CD4-positive, alpha-beta T cell treated with Interleukin-1 beta for 1 hour (primary cell): ENCODE data around the gene RAET1L.
"Not testable (repeated sequence)": the region's sequence is repeated elsewhere in the genome, so short reads cannot be mapped to it uniquely, and the experiment has no call there.

Source experiments
- DNase-seq, 2 donors: peaks; one replicate each; pipeline ENCODE4 v3.0.0-alpha.2; 2020 to 2022

Gene RAET1L, protein sequence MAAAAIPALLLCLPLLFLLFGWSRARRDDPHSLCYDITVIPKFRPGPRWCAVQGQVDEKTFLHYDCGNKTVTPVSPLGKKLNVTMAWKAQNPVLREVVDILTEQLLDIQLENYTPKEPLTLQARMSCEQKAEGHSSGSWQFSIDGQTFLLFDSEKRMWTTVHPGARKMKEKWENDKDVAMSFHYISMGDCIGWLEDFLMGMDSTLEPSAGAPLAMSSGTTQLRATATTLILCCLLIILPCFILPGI

DNA sequence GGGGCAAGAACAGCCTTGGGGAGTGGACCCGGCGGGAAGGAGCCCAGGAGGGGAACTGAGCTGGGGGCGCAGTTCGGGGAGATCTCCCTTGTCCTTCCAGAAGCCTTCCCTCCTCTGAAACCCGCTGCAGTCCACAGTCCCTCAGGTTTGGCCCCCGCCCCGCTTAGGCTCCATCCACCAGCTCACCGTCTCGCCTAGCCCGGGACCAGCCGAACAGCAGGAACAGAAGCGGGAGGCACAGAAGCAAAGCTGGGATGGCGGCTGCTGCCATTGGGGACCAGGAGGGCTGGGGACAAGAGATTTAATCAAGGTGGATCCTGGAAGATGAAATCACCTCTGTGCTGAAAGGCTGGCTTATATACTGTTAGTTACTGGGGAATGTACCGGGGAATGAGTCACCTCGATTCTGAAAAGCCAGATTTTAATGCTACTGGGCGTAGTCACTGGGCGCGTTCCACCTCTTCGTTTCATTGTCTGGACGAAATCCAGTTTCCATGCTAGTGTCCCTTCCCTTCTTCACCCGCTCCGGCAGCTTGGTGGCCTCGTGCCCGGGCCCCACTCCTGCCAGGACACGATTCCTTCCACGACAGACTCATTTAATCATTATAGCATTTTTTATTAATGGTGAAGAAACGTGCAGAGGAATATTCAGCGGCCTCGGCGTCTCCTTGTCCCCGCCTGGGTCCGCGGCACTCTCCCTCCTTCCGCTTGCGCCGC is at the start of gene RAET1L:
TSS of gene RAET1L (minus strand) at position 332 of the 717 bp plus-strand sequence. CDS start at position 271, 61 bp downstream.
- DNase-seq, result no peak

DNA sequence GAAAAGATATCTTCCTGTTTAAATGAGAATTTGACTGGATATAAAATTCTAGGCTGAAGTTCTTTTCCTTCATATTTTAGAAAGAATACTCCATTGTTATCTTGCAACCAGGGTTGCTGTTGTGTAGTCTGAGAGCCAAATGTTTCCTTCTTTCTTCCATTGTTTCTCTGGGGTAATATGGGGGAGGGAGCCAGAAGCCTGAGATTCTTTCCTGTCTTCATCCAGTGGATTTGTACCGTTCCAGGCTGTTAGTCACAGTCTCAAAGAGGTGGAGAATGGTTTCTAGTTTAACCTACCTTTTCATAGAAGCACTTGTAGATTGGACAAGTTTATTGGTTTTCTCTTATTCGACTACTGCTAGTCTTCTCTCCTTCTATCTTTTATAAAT is 49.7 kb upstream of the RAET1L start:
- DNase-seq, result no peak

DNA sequence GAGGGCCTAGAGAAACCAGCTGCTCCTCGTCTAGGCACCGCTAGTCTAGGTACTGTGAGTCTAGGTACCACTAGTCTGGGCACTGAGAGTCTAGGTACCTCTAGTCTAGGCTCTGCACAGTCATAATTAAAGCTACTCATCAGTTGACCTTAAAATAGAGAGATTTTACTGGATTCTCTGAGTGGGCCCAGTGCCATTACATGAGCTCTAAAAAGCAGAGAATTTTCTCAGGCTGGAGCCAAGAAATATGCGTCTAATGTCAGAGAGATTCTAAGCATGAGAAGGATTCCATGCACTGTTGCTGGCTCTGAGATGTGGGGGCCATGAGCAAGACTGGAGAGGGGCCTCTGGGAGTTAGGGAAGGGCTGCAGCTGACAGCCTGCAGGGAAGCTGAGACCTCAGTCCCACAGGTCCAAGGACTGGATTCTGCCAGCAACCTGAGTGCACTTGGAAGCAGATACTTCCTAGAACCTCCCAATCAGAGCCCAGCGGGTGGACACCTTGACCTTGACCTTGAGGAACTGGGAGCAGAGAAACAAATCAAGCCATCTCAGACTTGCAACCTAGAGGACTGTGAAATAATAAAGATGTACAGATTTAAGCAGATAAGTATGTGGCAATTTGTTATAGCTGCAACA is 49.2 kb upstream of the RAET1L start:
- DNase-seq, result not testable (repeated sequence)

DNA sequence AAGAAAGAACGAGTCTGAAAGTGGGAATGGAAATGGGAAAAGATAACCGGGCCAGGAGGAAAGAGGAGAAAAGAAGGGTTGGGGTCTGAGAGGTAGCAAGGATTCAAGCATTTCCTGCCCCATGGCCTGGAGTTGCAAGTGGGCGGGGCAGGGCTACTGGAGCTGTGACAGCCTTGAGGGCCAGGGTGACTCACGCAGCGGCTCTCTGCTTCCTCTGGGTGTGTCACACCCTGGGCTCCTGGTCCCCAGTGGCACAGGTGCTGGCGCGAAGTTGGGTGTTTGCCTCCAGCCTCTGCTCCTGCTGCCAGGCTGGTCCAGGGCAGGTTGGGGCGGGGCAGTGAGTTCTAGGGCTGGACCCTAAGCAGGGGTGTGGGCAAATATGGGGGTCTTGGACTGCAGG is 46.9 kb upstream of the RAET1L start:
- peak in 1 of 2 donors; percentile 45 for DNase-seq

DNA sequence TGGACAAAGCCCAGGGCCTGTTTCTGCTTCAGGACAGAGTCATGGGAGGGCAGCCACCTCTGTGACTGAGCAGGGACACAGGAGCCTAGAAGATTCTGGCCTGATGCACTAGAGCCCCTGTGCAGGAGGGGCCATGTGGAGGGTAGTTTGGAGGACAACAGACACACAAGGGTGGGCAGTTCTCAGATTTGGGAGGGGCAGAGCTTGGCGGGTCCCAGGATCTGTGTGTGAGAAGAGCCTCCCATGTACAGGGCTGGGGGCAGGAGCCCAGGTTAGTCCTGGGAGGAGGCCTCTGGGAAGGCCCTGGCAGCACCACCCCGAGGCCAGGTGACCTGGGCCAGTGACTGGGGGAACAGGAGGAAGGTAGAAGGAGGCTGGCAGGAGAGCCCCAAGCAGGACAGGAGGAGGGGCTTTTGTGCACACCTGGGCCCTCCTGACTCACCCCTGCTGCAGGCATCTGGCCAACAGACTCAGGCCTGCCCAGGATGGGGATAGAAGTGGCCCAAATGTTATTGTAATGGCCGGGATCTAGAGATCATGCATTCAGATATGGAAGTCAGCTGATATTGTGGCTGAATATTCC is 45.0 kb upstream of the RAET1L start:
- no peak for DNase-seq

DNA sequence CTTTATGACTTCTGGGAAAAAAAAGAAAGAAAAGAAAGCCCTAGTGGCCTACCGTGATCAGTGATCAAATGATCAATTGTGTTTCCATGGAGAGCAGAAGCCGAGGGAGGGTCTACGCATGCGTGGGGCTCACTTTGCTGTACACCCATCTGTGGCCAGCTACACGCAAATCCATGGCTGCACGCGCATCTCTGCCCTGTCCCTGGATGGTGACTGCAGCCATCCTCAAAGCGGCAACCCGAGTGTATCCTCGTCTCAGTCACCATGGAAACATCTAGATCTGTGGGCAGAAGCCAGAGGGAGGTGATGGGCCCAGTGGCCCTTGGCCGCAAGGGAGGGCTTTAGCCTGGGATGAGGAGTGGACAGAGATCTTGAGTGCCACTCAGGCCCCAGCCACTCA is 44.4 kb upstream of the RAET1L start:
- no peak for DNase-seq

DNA sequence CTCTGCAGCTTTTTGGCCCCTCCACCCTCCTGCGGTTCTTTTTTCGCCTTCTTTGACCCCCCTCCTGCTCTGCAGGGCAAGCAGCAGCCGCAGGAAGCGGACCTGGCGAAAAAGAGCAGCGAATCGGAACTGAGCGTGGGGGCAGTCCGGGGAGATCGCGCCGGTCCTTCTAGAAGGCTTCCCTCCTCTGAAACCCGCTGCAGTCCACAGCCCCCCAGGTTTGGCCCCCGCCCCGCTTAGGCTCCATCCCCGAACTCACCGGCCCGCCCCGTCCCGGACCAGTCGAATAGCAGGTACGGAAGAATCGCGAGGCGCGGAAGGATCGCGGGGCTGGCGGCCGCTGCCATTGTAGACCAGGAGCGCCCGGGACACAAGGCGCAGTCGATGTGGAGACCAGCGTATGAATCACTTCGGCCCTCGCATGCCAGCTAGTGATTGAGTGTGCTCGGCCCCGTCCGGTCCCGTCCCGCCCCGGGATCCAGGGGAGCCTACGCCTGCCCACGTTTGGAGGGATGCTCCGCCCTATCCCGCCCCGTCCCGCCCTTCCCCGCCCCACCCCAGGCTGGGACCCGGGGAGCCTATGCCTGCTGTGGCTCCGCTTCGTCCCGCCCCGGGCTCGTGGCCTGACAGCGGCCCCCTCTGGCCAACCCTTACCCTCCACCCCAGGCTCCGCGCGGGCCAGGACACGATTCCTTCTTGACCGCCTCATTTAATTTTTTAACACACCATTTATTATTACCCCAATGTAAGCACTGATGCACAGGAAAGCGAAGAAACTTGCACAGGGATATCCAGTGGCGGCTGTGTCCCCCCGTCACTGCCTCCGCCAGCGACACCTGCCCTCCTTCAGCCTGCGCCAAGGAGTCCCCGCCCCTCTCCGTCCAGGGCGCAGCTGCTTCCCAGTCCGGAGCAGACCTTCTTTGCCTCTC is 43.7 kb upstream of the RAET1L start, which contains the start of gene ULBP3:
TSS of gene ULBP3 (minus strand) at position 402 of the 929 bp plus-strand sequence. CDS start at position 347, 55 bp downstream.
- peak; percentile 66 to 72 for DNase-seq

DNA sequence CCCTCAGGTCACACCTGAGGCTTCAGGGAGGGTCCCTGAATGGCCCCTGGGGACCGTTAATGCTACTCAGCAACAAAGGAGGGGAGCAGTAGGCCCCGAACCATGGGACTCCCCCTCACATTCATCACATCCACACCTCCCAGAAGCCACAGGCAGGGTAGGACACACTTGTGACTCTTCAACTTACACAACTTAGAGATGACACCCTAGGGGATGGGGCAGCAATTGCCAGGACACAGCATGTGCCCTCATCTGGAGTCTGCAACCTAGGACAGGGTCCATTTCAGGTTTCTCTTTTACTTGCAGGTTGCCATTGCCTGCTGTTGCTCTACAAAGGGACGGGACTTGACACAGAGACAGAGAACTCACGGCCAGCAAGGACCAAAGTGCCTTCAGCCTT is 42.8 kb upstream of the RAET1L start:
- DNase-seq, result no peak

DNA sequence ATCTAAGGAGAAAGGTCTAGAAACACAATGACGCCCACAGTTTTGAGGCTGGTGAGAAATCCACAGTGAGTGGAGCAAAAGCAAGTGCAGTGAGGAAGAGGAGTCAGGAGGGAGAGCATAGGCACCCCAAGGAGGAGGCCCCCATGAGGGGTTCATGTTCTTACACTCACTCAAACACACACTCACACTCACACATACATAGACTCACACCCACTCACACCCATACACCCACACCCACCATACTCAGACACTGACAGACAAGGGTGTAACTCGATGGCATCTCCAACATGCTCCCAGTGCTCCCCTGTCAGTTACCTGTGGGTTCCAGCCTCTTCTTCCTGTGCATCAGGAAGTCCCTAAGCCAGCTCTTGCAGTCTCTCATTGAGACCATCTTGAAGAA is 39.8 kb upstream of the RAET1L start:
- no peak for DNase-seq

DNA sequence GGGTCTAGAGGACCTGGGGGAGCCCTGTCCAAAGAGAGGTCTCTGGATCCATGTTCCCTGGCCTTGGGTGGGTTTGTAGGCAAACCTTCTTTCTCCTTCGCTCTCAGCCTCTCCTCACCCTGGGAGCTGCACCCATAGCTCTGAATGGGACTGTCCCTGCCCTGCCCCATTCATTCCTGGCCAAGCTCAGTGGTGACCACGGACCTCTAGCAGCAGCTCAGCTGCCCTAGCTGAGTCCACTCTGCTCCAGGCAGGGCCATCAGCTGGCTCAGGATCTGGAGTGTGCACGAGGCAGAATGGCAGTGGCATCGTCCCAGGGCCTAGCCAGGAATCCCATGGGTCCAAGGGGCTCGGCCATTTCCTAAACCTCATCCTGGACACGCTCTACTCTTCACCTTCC is 38.3 kb upstream of the RAET1L start:
- DNase-seq, result no peak

DNA sequence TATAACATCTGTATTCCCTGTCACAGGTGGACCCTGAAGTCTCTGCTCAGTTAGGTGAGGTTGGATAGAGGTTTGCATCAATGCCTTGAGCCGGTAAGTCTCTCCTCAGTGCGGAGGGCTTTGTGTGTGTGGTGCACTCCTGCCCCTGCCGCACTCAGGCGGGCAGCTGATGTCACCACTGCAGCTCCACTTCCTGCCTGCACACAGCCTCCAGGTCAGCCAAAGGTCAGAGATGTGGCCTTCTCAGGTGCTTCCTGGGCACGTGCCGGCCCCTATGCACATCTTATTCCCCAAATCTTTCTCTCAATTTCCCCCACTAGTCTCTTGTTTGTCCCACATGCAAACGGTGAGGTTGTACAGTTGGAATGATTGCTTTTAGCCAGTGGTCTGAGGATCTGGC is 34.6 kb upstream of the RAET1L start:
- not testable (repeated sequence) for DNase-seq

DNA sequence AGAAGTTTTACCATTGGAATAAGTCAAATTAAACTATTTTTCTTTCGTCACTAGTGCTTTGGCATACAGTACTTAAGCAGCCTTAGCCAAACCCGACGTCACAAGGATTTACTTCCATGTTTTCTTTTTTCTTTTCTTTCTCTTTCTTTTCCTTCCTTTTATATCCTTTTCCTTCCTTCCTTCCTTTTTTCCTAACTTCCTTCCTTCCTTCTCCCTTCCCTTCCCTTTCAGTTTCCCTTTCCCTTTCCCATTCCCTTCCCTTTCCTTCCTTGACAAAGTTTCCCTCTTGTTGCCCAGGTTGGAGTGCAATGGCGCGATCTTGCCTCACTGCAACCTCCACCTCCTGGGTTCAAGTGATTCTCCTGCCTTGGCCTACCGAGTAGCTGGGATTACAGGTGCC is 33.7 kb upstream of the RAET1L start:
- DNase-seq, result no peak

DNA sequence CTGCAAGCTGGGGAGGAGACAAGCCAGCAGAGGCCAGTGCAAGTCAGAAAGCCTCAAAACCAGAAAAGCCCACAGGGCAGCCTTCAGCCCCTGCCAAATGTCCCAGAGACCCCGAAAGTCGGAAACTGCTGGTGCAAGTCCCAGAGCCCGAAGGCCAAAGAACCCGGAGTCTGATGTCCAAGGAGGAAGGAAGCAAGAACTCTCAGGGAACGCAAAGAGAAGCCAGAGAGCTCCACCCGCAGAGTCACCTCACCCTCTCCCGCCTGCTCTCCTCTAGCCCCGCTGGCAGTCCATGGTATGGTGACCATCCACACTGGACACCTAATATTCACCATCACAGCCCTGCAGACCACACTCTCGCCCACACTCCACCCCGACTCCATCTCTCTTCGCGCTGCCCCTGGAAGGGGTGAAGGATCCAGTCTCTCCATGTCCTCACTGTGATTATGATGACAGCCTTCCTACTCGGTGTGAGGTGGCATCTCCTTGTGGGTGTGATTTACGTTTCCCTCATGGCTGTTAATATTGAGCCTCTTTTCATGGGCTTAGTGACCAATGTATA is 33.0 kb upstream of the RAET1L start:
- no peak for DNase-seq

DNA sequence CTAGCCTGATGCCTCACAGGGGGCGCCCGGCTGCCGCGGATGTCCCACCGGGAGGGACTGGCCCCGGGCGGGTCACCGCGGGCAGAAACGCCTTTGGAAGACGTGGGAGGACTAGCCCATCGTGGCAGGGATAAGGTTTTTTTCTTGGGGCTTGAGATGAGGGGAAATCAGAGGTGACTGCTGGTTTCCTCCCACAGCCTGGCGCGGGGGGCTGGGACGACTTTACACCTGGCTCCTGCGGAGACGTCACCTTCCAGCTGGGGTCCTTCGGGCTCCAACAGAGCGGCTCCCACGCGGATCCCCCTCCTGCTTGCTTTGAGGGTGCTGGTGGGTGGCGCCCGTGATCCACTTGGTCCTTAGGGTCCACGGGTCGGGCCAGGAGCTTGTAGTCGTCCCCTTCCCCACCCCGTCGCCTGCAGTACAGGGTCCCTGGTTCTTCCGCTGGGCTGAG is 32.2 kb upstream of the RAET1L start:
- DNase-seq, result no peak

DNA sequence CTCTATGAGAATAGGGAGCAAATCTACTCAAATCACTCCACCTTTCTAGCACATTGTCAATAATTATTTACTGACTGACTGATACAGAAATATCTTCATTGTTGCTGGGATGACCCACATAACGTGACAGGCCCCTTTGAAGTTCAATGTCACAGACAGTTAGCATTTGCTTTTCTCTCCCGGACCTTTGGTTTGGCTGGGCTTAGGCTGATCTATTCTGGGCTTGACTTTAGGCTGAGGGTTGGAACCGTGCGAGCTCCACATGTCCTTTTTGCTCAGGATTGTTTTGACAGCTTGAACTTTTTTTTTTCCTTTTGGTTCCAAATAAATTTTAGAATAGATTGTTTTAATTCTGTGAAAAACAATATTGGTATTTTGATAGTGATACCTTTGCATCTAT is 31.6 kb upstream of the RAET1L start:
- DNase-seq, result no peak

DNA sequence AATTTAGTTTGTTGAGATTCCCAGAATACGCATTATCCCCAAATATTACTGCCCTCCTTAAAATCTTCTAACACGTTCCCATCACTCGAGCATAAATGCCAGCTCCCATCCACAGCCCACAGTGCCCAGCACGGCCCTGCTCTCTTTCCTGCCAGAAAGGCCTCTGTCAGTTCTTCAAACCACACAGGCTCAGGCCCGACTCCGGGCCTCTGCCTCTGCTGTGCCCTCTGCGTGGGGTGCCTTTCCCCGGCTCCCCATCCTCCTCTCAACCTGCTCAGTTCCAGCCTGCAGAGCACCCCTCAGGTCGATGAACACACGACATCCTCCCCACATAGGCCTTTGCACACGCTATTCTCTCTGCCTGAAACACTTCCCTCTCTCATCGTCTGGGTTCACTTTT is 30.8 kb upstream of the RAET1L start:
- DNase-seq, result no peak

DNA sequence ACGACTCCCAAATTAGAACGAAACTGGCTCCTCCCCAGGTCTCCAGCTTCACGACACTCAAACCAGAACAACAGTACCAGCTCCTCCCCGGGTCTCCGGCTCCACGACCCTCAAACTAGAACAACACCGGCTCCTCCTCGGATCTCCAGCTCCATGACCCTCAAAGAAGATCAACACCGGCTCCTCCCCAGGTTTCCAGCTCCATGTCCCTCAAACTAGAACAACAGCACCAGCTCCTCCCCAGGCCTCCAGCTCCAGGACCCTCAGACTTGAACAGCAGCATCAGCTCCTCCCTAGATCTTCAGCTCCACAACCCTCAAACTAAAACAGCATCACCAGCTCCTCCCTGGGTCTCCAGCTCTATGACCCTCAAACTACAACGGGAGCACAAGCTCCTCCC is 29.8 kb upstream of the RAET1L start:
- no peak for DNase-seq

DNA sequence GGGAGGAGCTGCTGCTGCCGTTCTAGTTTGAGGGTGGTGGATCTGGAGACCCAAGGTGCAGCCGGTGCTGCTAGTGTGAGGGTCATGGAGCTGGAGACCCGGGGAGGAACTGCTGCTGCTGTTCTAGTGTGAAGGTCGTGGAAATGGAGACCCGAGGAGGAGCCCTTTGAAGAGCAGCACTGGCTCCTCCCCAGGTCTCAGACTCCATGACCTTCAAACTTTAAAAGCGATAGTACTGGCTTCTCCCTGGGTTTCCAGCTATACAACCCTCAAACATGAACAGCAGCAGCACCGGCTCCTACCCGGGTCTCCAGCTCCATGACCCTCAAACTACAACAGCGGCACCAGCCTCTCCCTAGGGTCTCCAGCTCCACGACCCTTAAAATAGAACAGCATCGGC is 28.1 kb upstream of the RAET1L start:
- DNase-seq, result no peak

DNA sequence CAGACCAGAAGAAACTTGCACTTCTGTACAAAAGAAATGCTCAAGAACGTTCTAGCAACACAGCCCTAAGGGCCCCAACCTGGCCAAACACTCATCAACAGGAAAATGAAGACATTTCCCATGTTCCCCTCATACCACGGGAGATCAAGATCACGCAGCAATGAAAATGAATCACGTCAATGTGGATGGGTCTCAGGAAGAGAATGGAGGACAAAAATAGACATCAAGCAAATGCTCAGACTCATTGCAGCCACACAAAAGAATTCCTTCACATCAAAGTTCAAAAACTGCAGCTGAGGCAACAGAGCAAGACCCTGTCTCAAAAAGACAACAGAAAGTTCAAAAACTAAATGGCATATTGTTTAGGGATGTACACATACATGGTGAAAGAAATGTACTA is 25.5 kb upstream of the RAET1L start:
- no peak for DNase-seq

DNA sequence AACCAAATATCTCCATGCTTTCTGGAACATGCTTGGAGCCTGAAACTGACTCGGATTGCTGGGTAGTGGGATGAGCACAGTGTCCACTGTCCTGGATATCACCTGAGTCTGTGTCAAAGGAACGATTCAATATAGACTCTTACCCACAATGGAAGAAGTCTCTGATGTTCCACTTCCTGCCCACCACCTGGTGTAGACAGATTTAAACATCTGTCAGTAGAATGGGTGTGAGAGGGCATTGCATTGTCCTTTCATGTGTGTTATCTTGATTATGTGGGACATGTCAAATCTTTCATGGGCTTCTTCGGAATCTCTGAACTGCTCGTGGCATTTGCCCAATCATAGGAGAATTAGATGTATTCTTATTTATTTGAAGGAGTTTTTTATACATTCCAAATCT is 22.8 kb upstream of the RAET1L start:
- DNase-seq, result no peak

DNA sequence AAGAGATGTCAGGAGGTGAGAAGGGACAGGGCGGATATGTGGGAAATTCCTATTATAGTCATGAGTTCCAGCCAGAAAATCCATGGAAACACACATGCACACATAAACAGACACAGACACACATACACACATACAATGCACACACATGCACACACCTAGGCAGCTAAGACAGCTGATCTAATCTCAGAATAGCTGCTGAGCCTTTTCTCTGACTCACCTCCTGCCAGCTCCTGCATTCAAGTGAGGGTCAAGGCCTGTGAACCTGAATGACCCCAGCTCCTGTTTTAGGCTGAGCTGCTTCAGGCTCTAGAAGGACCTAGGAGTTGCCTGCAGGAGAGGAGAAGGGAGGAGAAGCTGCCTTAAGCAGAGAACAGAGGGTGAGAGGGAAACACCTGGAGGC is 21.6 kb upstream of the RAET1L start:
- no peak for DNase-seq

DNA sequence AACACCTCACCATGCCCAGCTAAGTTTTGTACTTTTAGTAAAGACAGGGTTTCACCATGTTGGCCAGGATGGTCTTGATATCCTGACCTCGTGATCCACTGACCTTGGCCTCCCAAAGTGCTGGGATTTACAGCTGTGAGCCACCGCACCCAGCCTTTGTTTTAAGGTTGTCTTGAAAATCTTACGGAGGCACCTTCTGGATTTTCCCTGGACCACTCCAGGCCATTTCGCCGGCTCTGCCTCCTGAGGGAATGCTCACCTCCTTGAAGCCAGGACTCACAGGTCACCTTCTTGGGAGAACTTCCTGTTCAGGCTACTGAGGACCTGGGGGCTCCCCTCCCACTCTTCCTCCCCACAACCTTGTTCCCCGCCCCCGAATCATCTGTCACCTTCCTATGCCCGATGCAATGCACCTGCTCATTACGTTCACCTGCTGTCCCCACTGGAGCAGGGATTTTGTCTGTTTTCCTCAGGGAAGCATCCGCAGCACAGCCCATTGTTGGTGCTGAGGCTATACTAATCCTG is 19.4 kb upstream of the RAET1L start:
- no peak for DNase-seq
